Measurements from ENCODE around the gene GPR61. TPM values are rescaled to one million over a fixed set of nuclear protein-coding genes. Genes with fewer than 3 reads are reported as not detected.

Gene GPR61
- total and polyA plus RNA-seq, 9 of the 15 experiments (the other 6 are each of a cell fraction or from before 2014, with no cell fraction given): 0.04 to 1.1 (median 0.25) TPM; not detected in 4

DNA sequence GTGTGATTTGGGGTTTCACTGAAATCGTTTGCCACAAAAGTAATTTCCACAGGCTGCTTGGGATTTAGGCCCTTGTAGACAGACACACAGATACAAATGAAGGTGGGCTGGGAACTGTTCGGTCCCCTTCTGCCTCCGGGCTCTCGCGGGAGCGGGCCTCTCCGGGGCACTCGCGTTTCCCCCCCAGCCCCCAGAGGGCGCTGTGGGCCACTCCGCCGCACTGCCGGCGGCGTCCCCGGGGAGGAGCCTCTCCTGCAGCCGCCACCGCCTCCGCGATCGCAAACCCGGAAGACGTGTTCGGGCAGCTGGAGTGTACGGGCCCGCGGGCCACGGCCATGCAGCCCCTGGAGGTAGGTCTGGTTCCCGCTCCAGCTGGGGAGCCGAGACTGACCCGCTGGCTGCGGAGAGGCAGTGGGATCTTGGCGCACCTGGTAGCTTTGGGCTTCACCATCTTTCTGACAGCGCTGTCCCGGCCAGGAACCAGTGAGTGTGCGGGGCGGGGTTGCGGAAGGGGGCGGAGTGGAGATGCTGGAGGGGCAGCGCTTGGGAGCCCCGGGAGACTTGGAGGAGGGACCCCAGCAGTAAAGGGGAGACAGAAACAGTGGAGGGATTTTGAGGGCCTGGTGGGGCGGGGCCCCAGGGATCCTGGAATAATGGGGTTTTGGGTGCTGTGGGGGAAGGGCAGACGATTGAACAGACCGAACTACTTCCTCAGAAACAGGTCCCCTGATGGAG lies 45.7 kb upstream of the GPR61 start, which contains the start of gene CYB561D1 (continued):
- TF ChIP-seq SNRNP70 (optimal IDR thresholded peaks at IDR 0.05; ENCODE audit: low read depth, low read length) (no peak), GABPB2 (CRISPR knock-in tag; conservative IDR thresholded peaks at IDR 0.05) (peak; percentile 59; the same call in 1 of the 2 replicates), ZNF695 (CRISPR knock-in tag; IDR thresholded peaks at IDR 0.05) (peak; percentile 37; the same call in 1 of the 2 replicates), SRSF7 (optimal IDR thresholded peaks at IDR 0.05; ENCODE audit: low read depth, low read length) (no peak), RAD51 (IDR thresholded peaks at IDR 0.05; ENCODE audit: borderline replicate concordance, low read depth) (no peak), ZNF445 (CRISPR knock-in tag; IDR thresholded peaks at IDR 0.05; ENCODE audit: low read depth) (no peak), MTF1 (CRISPR knock-in tag; IDR thresholded peaks at IDR 0.05; ENCODE audit: borderline replicate concordance) (no peak), ZNF57 (CRISPR knock-in tag; IDR thresholded peaks at IDR 0.05) (no peak)
- TF ChIP-seq, protein P1, sequence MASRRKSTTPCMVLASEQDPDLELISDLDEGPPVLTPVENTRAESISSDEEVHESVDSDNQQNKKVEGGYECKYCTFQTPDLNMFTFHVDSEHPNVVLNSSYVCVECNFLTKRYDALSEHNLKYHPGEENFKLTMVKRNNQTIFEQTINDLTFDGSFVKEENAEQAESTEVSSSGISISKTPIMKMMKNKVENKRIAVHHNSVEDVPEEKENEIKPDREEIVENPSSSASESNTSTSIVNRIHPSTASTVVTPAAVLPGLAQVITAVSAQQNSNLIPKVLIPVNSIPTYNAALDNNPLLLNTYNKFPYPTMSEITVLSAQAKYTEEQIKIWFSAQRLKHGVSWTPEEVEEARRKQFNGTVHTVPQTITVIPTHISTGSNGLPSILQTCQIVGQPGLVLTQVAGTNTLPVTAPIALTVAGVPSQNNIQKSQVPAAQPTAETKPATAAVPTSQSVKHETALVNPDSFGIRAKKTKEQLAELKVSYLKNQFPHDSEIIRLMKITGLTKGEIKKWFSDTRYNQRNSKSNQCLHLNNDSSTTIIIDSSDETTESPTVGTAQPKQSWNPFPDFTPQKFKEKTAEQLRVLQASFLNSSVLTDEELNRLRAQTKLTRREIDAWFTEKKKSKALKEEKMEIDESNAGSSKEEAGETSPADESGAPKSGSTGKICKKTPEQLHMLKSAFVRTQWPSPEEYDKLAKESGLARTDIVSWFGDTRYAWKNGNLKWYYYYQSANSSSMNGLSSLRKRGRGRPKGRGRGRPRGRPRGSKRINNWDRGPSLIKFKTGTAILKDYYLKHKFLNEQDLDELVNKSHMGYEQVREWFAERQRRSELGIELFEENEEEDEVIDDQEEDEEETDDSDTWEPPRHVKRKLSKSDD (conservative IDR thresholded peaks at IDR 0.05; ENCODE audit: low read length): peak; percentile 82
- TF ChIP-seq, protein P2, sequence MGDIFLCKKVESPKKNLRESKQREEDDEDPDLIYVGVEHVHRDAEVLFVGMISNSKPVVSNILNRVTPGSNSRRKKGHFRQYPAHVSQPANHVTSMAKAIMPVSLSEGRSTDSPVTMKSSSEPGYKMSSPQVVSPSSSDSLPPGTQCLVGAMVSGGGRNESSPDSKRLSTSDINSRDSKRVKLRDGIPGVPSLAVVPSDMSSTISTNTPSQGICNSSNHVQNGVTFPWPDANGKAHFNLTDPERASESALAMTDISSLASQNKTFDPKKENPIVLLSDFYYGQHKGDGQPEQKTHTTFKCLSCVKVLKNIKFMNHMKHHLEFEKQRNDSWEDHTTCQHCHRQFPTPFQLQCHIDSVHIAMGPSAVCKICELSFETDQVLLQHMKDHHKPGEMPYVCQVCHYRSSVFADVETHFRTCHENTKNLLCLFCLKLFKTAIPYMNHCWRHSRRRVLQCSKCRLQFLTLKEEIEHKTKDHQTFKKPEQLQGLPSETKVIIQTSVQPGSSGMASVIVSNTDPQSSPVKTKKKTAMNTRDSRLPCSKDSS (IDR thresholded peaks at IDR 0.05; ENCODE audit: low read depth, partially characterized antibody): no peak
- TF ChIP-seq, protein P3, sequence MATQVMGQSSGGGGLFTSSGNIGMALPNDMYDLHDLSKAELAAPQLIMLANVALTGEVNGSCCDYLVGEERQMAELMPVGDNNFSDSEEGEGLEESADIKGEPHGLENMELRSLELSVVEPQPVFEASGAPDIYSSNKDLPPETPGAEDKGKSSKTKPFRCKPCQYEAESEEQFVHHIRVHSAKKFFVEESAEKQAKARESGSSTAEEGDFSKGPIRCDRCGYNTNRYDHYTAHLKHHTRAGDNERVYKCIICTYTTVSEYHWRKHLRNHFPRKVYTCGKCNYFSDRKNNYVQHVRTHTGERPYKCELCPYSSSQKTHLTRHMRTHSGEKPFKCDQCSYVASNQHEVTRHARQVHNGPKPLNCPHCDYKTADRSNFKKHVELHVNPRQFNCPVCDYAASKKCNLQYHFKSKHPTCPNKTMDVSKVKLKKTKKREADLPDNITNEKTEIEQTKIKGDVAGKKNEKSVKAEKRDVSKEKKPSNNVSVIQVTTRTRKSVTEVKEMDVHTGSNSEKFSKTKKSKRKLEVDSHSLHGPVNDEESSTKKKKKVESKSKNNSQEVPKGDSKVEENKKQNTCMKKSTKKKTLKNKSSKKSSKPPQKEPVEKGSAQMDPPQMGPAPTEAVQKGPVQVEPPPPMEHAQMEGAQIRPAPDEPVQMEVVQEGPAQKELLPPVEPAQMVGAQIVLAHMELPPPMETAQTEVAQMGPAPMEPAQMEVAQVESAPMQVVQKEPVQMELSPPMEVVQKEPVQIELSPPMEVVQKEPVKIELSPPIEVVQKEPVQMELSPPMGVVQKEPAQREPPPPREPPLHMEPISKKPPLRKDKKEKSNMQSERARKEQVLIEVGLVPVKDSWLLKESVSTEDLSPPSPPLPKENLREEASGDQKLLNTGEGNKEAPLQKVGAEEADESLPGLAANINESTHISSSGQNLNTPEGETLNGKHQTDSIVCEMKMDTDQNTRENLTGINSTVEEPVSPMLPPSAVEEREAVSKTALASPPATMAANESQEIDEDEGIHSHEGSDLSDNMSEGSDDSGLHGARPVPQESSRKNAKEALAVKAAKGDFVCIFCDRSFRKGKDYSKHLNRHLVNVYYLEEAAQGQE (IDR thresholded peaks at IDR 0.05; ENCODE audit: borderline replicate concordance): peak; percentile 71
- TF ChIP-seq, protein P3 (CRISPR knock-in tag; IDR thresholded peaks at IDR 0.05; ENCODE audit: low read depth): no peak; the same call in 1 of the 2 replicates

All from K562 (cell line).